Activated CD8-positive, alpha-beta memory T cell treated with anti-CD3 and anti-CD28 coated beads, Interleukin-2, amount 10 ng/mL, durations not matched to agents 7 days and 5 days (primary cell): ENCODE data around the gene MACROD2. TPM values are rescaled to one million over a fixed set of nuclear protein-coding genes. Genes with fewer than 3 reads are reported as not detected.
"Not testable (repeated sequence)": the region's sequence is repeated elsewhere in the genome, so short reads cannot be mapped to it uniquely, and the experiment has no call there.

Experiments
- ATAC-seq: fragments of 150-1000 bp; cut with Tn5 transposase; one replicate; pipeline ENCODE4 v1.10.0; 2021; ENCODE audit warnings: moderate library complexity
- CTCF ChIA-PET: fragments of 350-600 bp; sonication (Branson Sonifier 250); formaldehyde crosslinking; loops from one replicate; lab custom pipeline; 2021; ENCODE audit warnings: antibody characterized with exemption; lab: Charles Lee
- DNase-seq: peaks from one replicate; pipeline ENCODE4 v3.0.0-alpha.2; 2020
- H3K27ac Mint-ChIP-seq: one replicate; pipeline ENCODE4 v1.8.0; 2021; ENCODE audit warnings: mild to moderate bottlenecking, mixed read lengths
- H3K27me3 Mint-ChIP-seq: one replicate; pipeline ENCODE4 v1.8.0; 2021; ENCODE audit warnings: mixed read lengths
- H3K36me3 Mint-ChIP-seq: one replicate; pipeline ENCODE4 v1.8.0; 2021; ENCODE audit warnings: mild to moderate bottlenecking, mixed read lengths
- H3K4me1 Mint-ChIP-seq: one replicate; pipeline ENCODE4 v1.8.0; 2021; ENCODE audit warnings: mixed read lengths
- H3K4me3 Mint-ChIP-seq: one replicate; pipeline ENCODE4 v1.8.0; 2021; ENCODE audit warnings: mild to moderate bottlenecking, moderate library complexity, mixed read lengths
- H3K9me3 Mint-ChIP-seq: one replicate; pipeline ENCODE4 v1.8.0; 2022; ENCODE audit warnings: low read depth, mixed read lengths
- total RNA-seq, 2 experiments: library from RNA; stranded (reverse); gene quantifications; one replicate each; pipeline ENCODE4 v1.2.3, GENCODE V29; 2021

MACROD2 gene
- total RNA-seq, 2 experiments from 2014 or later: not detected

DNA sequence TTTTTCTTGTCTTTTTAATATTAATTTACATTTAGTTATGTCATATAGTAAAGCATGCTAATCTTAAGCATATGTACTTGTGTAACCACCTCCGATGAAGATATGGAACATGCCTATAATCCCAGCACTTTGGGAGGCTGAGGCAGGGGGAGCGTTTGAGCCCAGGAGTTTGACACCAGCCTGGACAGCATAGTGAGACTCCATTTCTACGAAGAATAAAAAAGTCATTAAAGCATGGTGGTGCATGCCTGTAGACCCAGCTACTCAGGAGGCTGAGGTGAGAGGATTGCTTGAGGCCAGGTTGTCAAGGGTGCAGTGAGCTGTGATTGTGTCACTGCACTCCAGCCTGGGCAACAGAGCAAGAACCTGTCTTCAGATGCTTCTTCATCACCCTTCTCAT is 970.9 kb downstream of the MACROD2 start:
- no peaks in the 10 kb centered on the region for H3K4me1 Mint-ChIP-seq
- H3K4me3 Mint-ChIP-seq: no peak overlapping the region
- H3K27me3 Mint-ChIP-seq: no peaks in the 10 kb centered on the region

DNA sequence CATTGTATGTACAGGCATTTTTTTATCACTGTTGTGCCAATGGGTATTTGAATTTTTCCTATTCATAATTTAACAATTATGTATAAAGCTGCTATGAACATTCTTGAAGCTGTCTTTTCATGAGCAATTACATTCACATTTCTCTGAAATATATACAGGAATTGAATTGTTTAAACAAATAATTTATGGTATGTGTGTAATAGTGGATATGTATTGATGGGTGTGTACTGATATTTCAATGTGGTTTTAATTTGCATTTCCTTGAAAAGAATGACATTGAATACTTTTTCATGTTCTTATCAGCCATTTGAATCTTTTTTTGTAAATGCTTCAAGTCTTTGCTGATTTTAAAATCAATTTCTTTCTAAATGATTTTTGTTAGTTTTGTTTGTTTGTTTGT is 971.5 kb downstream of the MACROD2 start:
- no peaks in the 10 kb centered on the region for H3K36me3 Mint-ChIP-seq
- peaks cover 12% of the 10 kb centered on the region for H3K9me3 Mint-ChIP-seq
- no peaks in the 10 kb centered on the region for H3K27me3 Mint-ChIP-seq
- H3K4me1 Mint-ChIP-seq: no peaks in the 10 kb centered on the region
- H3K4me3 Mint-ChIP-seq: no peak overlapping the region
- no peak overlapping the region for H3K27ac Mint-ChIP-seq
- no peak for ATAC-seq
- DNase-seq: no peak
- CTCF ChIA-PET: interaction anchor here (0.6 kb wide), 1 partner anchor 99 kb away, joined by 3 read pairs; no protein-coding TSS in a partner anchor

More for the DNA sequence above, 970.9 kb downstream of the MACROD2 start:
- Mint-ChIP-seq H3K9me3 (peaks cover 12% of the 10 kb centered on the region), H3K27ac (no peak overlapping the region), H3K36me3 (no peaks in the 10 kb centered on the region)
- ATAC-seq (no peak), DNase-seq (no peak)
- CTCF ChIA-PET: interaction anchor here (0.6 kb wide), 1 partner anchor 100 kb away, joined by 3 read pairs; no protein-coding TSS in a partner anchor

DNA sequence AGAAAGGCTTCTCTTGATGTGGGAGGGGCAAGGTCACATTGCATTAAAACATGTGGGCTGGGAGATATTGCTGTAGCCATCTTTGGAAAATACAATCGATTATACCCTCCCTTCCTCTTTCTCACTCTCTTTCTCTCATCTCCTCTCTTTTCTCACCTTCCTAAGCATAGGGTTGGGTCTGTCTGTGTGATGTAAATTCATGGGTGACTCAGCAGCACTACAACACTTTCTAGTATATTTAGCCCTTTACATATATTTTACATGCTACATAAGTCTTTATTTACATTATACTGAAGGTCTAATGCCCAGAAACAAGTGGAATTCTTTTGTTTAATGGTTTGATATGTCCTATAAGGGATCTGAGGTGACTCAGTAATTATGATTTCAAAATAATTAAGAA is 976.9 kb downstream of the MACROD2 start:
- H3K36me3 Mint-ChIP-seq: no peaks in the 10 kb centered on the region
- DNase-seq (no peak), ATAC-seq (no peak)
- no peaks in the 10 kb centered on the region for H3K4me1 Mint-ChIP-seq
- no peak overlapping the region for H3K4me3 Mint-ChIP-seq
- CTCF ChIA-PET: no interaction called here
- peaks cover 8% of the 10 kb centered on the region for H3K9me3 Mint-ChIP-seq
- no peak overlapping the region for H3K27ac Mint-ChIP-seq
- H3K27me3 Mint-ChIP-seq: no peaks in the 10 kb centered on the region

DNA sequence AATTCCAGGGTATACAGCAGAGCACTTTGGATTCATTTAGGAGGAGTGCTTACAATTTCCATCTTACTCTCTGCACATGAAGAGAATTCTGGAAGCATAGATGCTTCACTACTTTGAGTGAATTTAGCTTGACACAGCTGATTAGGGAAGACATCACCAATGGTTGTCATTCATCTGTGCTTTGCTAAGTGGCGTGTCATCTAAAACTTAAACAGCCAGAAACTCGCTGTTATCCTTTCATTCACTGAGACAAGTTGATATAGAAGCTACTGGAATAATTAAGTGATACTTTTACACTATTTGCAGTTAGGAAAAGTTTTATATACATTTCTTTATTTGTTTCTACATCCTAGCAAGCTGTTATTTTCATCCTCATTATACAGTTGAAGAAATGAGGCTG is 977.4 kb downstream of the MACROD2 start:
- no peaks in the 10 kb centered on the region for H3K36me3 Mint-ChIP-seq
- CTCF ChIA-PET: no interaction called here
- no peak overlapping the region for H3K4me3 Mint-ChIP-seq
- H3K27me3 Mint-ChIP-seq: no peaks in the 10 kb centered on the region
- H3K4me1 Mint-ChIP-seq: no peaks in the 10 kb centered on the region
- H3K9me3 Mint-ChIP-seq: peaks cover 10% of the 10 kb centered on the region
- ATAC-seq (no peak), DNase-seq (no peak)
- H3K27ac Mint-ChIP-seq: no peak overlapping the region

DNA sequence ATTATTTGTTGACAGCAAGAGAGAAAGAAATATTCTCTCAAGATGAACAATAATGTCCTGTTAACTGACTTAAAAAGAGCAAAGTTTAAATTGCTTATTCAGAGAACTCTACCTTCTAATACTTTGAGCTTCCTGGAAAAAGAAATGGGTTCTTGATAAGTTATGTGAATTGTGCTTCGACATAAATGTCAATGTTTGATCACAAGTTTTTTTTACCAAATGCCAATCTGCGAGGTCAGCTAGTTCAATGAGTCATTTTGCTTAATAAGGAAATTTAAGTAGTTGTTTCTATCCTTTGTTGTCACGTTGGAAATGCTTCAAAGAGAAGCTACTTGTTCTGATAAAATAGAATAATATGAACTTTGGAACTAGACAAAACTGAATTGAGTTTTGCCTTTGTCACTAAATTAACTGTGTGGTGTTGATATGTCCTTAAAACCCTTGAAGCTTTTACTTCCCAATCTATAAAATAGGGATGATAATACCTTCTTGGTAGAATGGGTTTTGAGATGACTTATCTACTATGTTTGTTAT is 984.2 kb downstream of the MACROD2 start:
- peaks cover 2% of the 10 kb centered on the region for H3K36me3 Mint-ChIP-seq
- H3K27ac Mint-ChIP-seq: no peak overlapping the region
- peaks cover 25% of the 10 kb centered on the region for H3K9me3 Mint-ChIP-seq
- no peak for DNase-seq
- no peaks in the 10 kb centered on the region for H3K27me3 Mint-ChIP-seq
- no peaks in the 10 kb centered on the region for H3K4me1 Mint-ChIP-seq
- CTCF ChIA-PET: no interaction called here
- ATAC-seq: no peak
- H3K4me3 Mint-ChIP-seq: no peak overlapping the region

DNA sequence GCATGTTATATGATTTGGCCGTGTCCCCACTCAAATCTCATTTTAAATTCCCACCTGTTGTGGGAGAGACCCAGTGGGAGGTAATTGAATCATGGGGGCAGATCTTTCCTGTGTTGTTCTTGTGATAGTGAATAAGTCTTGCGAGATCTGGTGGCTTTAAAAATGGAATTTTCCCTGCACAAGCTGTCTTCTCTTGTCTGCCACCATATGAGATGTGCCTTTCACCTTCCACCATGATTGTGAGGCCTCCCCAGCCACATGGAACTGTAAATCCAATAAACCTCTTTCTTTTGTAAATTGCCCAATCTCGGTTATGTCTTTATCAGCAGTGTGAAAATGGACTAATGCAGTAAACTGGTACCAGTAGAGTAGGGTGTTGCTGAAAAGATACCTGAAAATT is 986.2 kb downstream of the MACROD2 start:
- H3K36me3 Mint-ChIP-seq, H3K27me3 Mint-ChIP-seq, H3K4me1 Mint-ChIP-seq, CTCF ChIA-PET, H3K27ac Mint-ChIP-seq, DNase-seq, H3K4me3 Mint-ChIP-seq, ATAC-seq: not testable (repeated sequence)
- peaks cover 22% of the 10 kb centered on the region for H3K9me3 Mint-ChIP-seq

DNA sequence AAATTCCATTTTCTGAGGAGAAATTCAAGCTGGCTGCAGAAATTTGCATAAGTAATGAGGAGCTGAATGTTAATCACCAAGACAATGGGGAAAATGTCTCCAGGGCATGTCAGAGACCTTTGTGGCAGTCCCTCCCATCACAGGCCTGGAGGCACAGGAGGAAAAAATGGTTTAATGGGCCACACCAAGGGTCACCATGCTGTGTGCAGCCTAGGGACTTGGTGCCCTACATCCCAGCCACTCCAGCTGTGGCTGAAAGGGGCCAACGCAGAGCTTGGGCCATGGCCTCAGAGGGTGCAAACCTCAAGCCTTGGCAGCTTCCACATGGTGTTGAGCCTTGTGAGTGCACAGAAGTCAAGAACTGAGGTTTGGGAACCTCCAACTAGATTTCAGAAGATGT is 987.0 kb downstream of the MACROD2 start:
- DNase-seq, CTCF ChIA-PET, H3K4me1 Mint-ChIP-seq, H3K36me3 Mint-ChIP-seq, H3K27me3 Mint-ChIP-seq, H3K27ac Mint-ChIP-seq, ATAC-seq, H3K4me3 Mint-ChIP-seq: not testable (repeated sequence)
- peaks cover 22% of the 10 kb centered on the region for H3K9me3 Mint-ChIP-seq

DNA sequence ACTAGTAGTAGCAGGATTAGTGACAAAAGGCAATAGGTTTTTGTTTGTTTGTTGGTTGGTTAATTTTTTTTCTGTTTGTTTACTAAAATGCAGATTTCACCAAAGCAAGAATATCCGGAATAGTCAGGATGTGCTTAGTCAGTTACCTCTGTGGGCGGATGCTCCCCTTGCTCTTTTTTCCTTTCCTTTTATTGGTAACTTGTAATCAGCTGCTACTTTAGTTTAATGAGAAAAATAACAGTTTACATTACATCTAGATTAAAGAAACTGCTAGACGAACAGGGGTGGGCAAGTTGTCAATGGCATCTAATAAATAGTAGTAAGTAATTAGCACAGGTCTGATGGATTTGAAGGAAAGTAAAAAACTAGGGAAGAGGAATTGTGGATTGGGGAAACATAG is 989.0 kb downstream of the MACROD2 start:
- H3K27me3 Mint-ChIP-seq: no peaks in the 10 kb centered on the region
- no peak overlapping the region for H3K27ac Mint-ChIP-seq
- H3K4me1 Mint-ChIP-seq: no peaks in the 10 kb centered on the region
- no peak overlapping the region for H3K4me3 Mint-ChIP-seq
- DNase-seq: no peak
- H3K36me3 Mint-ChIP-seq: peaks cover 2% of the 10 kb centered on the region
- CTCF ChIA-PET: no interaction called here
- H3K9me3 Mint-ChIP-seq: peaks cover 21% of the 10 kb centered on the region
- ATAC-seq: no peak

DNA sequence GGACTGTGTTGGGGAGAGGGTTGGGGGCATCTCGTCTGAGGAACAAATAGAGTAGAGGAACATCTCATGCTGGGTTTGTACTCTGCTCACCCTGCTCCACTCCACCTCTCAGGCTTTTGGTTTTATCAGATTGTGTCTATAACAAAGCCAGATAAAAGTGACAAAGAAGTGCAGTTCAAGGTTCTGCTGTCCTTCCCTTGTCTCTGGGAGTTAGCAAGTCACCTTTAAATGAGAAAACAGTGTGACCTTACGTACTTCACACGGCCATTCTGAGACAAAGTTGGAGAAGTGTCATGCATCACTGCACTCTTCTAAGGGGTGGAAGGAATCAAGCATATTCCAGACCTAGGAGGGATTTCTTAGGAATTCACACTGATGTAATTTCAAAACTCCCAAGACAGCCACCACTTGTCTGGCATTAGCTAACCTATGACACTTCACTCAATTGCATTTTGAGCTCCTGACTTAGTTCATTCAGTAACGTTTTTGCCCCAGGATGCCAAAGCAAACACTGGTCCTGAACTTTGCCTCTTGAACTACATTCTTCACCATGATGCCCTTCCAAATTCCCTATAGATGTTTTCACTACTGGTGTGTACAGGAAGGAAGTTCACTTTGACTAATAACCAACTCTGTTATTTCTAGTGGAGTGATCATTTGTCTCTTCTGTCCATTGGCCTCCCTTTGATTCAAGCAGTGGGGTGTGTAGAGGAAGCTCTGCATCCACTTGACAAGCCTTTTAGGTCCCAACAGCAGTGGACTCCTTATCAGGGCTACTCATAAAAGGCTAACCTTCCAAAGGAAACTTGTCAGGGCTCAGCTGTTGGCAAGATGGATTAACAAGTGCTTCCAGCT is 989.7 kb downstream of the MACROD2 start:
- CTCF ChIA-PET: no interaction called here
- ATAC-seq: no peak

DNA sequence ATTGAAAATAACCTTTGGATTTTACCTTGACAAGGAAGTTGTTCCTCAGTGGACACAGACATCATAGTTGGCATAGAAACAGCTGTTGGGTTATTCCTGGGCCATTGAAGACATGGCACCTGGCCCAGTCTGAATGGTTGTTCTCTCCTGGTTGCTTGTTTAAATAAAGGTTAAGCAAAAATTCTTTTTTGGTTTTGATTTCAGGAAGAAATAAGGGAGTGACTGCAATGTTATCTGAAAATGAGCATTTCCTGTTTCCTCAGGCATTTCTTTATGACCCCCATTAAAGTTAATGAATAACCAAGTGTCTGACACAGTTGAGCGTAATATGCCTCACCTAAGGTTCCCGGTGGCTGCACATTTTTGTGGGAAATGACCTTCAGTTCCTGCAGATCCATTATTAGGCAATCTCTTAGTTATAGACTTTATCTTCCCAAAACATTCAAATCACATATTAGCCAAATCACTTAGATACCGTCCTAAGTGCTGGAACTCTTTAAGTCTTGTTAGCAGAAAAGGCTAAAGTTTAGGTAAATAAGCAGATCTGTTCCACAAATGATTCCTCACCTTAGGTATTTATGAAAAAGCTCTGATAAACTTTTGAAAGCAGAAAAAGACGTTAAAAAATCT is 990.8 kb downstream of the MACROD2 start:
- Mint-ChIP-seq H3K9me3 (peaks cover 17% of the 10 kb centered on the region), H3K27ac (no peak overlapping the region), H3K36me3 (peaks cover 2% of the 10 kb centered on the region), H3K4me3 (no peak overlapping the region), H3K4me1 (no peaks in the 10 kb centered on the region), H3K27me3 (no peaks in the 10 kb centered on the region)
- DNase-seq (no peak), ATAC-seq (no peak)
- CTCF ChIA-PET: no interaction called here

More for the DNA sequence above, 989.7 kb downstream of the MACROD2 start:
- Mint-ChIP-seq H3K4me1 (no peaks in the 10 kb centered on the region), H3K27ac (no peak overlapping the region), H3K27me3 (no peaks in the 10 kb centered on the region), H3K9me3 (peaks cover 20% of the 10 kb centered on the region), H3K4me3 (no peak overlapping the region), H3K36me3 (peaks cover 2% of the 10 kb centered on the region)
- no peak for DNase-seq

DNA sequence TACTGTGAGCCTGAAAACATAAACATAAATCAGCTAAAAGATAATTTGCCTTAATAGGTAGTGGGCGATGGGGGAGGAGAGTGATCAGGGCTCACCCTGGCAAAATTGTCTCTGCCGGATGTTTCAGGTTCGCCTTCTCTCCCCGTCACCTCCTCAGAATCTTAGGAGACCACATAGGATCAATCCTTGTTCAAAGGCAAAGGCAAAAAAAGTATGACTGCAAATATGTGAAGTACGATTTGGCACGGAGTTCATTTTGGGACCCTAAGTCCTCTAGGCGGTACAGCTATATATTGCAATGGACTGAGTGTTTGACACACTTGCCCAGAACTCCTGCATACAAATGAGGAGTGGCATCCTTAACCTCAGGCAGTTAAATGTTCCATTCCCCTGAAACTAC is 991.3 kb downstream of the MACROD2 start:
- Mint-ChIP-seq H3K4me1 (no peaks in the 10 kb centered on the region), H3K4me3 (no peak overlapping the region), H3K36me3 (peaks cover 2% of the 10 kb centered on the region), H3K27me3 (no peaks in the 10 kb centered on the region), H3K27ac (no peak overlapping the region), H3K9me3 (peaks cover 14% of the 10 kb centered on the region)
- DNase-seq (no peak), ATAC-seq (no peak)
- CTCF ChIA-PET: no interaction called here

DNA sequence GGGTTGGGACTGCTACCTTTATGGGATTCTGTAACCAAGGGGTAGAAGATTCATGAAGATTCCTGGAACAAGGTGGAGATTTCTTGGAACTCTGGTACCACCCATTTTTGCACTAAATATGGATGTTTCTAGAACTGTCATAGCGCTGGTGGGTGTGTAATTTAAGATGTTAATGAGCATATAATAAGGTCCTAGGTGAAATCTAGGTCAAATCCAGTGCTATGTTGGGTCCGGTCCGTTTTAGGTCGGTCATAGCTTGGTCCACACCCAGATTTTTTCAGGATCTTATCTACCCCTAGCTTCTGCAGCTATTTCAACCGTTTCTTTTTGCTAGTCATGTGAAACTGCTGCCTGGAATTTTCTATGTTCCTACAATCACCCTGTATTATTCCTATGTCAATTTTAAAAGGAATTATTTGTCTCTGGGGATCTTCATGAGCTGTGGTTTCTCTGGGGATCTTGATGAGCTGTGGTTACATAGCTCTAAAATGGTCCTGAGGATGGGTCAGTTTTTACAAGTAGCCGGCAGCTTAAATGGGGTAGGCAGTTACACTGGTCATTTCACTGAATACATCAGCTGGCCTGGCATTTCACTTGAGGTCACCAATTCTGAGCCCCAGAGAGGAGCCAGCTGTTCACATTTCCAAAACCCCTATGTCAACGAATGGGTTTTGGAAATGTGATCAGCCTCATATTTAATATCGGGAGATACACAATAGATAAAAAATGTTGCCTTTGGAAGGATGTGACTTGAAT is 994.4 kb downstream of the MACROD2 start:
- H3K4me1 Mint-ChIP-seq: no peaks in the 10 kb centered on the region
- CTCF ChIA-PET: no interaction called here

DNA sequence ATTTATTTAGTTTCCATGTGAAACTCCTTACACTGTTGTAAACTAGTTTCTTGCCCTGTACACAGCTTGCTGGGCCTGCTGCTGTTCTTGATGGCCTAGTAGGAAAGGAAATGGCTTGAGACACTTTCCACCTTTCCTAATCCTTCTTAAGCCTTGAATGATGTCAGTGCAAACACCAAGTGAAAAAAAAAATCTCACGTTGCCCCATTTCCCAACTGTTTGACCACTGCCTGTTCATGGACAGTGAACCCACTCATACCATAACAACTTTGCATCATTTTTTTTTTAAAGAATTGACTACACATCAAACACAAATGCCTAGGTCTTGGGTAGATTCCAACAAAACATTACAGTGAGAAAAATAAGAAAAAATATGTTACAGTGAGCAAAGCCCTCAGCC is 995.7 kb downstream of the MACROD2 start:
- no peak overlapping the region for H3K27ac Mint-ChIP-seq
- no peaks in the 10 kb centered on the region for H3K36me3 Mint-ChIP-seq
- CTCF ChIA-PET: no interaction called here
- DNase-seq (no peak), ATAC-seq (no peak)
- H3K9me3 Mint-ChIP-seq: peaks cover 10% of the 10 kb centered on the region
- no peak overlapping the region for H3K4me3 Mint-ChIP-seq
- no peaks in the 10 kb centered on the region for H3K27me3 Mint-ChIP-seq
- H3K4me1 Mint-ChIP-seq: no peaks in the 10 kb centered on the region

More for the DNA sequence above, 994.4 kb downstream of the MACROD2 start:
- Mint-ChIP-seq H3K9me3 (peaks cover 6% of the 10 kb centered on the region), H3K27me3 (no peaks in the 10 kb centered on the region), H3K4me3 (no peak overlapping the region), H3K36me3 (no peaks in the 10 kb centered on the region), H3K27ac (no peak overlapping the region)
- DNase-seq (no peak), ATAC-seq (no peak)
